Kidney epithelial cell (primary cell): ENCODE data around the gene RANBP17. TPM values are rescaled to one million over a fixed set of nuclear protein-coding genes. Genes with fewer than 3 reads are reported as not detected.
"Not testable (repeated sequence)": the region's sequence is repeated elsewhere in the genome, so short reads cannot be mapped to it uniquely, and the experiment has no call there.

Experiments
- DNase-seq: peaks from one replicate; pipeline ENCODE4 v3.0.0-alpha.2; 2010; ENCODE audit warnings: low read depth
- H3K27me3 ChIP-seq: 2 replicates; pipeline ENCODE4 v1.6.0; 2011; ENCODE audit warnings: low read length; ENCODE audit not compliant: control insufficient read depth, insufficient read depth
- H3K36me3 ChIP-seq: 2 replicates; pipeline ENCODE4 v1.5.1; 2011; ENCODE audit warnings: low read length; ENCODE audit not compliant: control insufficient read depth, insufficient read depth
- H3K4me3 ChIP-seq: 2 replicates; pipeline ENCODE4 v1.5.1; 2011; ENCODE audit warnings: low read depth, mild to moderate bottlenecking, control low read depth, low read length
- total RNA-seq: library from RNA; depleted of rRNA; stranded (reverse); fragments of >200 nt; gene quantifications from 2 replicates; pipeline ENCODE4 v1.2.3, GENCODE V29; 2015
- TF ChIP-seq, protein P1 (sequence below): IDR thresholded peaks from 2 replicates; pipeline ENCODE4 v1.5.1; 2011; ENCODE audit warnings: mild to moderate bottlenecking, moderate library complexity, low read length, control low read depth, inconsistent platforms; ENCODE audit not compliant: insufficient read depth, poor library complexity, severe bottlenecking

The RANBP17 gene
- total RNA-seq, 1 donor from 2014 or later: 10.4 TPM

DNA sequence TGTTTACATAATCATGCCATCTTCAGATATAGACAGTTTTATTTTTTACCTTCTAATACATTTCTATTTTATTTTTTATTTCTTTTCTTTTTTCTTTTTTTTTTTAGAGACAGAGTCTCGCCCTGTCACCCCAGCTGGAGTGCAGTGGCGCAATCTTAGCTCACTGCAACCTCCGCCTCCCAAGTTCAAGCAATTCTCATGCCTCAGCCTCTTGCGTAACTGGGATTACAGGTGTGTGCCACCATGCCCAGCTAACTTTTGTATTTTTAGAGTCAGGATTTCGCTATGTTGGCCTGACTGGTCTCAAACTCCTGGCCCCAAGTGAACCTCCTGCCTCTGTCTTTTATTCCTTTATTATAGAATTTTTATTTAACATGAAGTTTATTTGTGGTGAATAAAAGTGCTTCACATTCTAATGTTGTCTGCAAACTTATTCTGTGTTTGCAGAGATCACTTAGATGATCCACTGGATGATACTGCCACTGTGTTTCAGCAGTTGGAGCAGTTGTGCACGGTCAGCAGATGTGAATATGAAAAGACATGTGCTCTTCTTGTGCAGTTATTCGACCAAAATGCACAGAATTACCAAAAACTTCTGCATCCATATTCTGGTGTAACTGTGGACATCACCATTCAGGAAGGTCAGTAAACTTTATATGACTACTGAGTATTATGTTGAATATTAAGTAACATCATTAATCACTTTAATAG, 62.2 kb downstream of the RANBP17 start:
- Histone ChIP-seq H3K4me3 (no peak overlapping the region), H3K27me3 (no peaks in the 10 kb centered on the region), H3K36me3 (no peaks in the 10 kb centered on the region)
- DNase-seq: no peak
- TF ChIP-seq, protein P1, sequence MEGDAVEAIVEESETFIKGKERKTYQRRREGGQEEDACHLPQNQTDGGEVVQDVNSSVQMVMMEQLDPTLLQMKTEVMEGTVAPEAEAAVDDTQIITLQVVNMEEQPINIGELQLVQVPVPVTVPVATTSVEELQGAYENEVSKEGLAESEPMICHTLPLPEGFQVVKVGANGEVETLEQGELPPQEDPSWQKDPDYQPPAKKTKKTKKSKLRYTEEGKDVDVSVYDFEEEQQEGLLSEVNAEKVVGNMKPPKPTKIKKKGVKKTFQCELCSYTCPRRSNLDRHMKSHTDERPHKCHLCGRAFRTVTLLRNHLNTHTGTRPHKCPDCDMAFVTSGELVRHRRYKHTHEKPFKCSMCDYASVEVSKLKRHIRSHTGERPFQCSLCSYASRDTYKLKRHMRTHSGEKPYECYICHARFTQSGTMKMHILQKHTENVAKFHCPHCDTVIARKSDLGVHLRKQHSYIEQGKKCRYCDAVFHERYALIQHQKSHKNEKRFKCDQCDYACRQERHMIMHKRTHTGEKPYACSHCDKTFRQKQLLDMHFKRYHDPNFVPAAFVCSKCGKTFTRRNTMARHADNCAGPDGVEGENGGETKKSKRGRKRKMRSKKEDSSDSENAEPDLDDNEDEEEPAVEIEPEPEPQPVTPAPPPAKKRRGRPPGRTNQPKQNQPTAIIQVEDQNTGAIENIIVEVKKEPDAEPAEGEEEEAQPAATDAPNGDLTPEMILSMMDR: no peak

DNA sequence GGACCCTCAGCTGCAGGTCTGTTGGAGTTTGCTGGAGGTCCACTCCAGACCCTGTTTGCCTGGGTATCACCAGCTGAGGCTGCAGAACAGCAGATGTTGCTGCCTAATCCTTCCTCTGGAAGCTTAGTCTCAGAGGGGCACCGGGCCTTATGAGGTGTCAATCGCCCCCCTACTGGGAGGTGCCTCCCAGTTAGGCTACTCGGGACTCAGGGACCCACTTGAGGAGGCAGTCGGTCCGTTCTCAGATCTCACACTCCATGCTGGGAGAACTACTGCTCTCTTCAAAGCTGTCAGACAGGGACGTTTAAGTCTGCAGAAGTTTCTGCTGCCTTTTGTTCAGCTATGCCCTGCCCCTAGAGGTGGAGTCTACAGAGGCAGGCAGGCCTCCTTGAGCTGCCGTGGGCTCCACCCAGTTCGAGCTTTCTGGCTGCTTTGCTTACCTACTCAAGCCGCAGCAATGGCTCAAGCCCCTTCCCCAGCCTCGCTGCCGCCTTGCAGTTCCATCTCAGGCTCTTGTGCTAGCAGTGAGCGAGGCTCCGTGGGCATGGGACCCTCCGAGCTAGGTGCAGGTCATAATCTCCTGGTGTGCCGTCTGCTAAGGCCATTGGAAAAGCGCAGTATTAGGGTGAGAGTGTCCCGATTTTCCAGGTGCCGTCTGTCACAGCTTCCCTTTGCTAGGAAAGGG, 73.9 kb downstream of the RANBP17 start:
- not testable (repeated sequence) for H3K27me3 ChIP-seq, H3K4me3 ChIP-seq, H3K36me3 ChIP-seq, DNase-seq

DNA sequence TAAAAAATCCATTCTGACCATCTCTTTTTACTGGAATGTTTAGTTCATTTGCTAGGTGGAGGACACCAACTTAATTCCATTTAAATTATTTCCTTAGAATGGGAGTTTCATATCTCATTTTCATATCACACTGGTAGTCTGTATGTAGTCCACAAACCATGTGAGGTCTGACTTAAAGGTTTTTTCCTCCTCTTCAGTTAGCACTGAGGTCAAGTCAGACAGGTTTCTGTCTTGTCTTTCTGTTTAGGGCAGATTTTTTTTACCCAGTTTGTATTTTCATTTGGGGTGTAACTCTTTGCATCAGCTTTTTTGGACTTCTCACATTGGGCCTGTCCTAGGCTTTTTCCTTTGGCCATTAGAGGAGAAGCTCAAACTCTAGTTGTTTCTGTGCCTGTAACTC, 75.3 kb downstream of the RANBP17 start:
- Histone ChIP-seq H3K27me3 (no peaks in the 10 kb centered on the region), H3K4me3 (no peak overlapping the region), H3K36me3 (no peaks in the 10 kb centered on the region)
- no peak for DNase-seq
- TF ChIP-seq, protein P1: no peak

DNA sequence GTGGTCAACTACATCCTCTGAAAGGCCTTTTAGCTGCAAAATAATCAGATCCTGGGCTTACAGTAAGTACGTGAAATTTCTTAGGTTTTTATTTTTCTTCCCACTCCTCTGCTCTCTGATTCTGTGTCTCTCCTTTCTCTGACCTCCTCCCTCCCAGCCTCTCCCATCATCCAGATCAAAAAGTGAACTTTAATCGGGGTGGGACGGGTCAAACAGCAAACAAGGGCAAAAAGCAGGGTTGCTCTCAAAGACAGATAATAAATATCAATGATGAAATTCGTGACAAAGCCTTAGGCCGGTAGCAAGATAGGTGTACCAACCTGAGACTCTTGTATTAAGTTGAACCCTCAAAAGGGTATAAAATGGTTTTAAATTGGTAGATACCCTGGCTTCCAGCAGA, 76.1 kb downstream of the RANBP17 start:
- no peak overlapping the region for H3K4me3 ChIP-seq

DNA sequence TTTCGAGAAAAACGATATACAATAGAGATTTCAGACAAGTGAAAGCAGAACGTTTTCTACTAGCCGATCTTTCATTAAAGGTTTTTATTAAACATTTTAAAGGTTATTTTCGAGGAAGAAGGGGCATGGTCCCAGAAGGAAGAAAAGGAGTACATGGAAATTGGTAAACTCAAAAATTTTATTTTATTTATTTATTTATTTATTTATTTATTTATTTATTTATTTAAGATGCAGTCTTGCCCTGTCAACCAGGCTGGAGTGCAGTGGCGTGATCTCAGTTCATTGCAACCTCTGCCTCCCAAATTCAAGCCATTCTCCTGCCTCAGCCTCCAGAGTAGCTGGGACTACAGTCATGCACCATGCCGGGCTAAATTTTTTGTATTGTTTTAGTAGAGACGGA, 77.4 kb downstream of the RANBP17 start:
- Histone ChIP-seq H3K4me3 (no peak overlapping the region), H3K36me3 (no peaks in the 10 kb centered on the region), H3K27me3 (no peaks in the 10 kb centered on the region)
- no peak for DNase-seq
- TF ChIP-seq, protein P1: no peak

More for the DNA sequence above, 76.1 kb downstream of the RANBP17 start:
- TF ChIP-seq, protein P1: no peak
- H3K27me3 ChIP-seq: no peaks in the 10 kb centered on the region
- DNase-seq: no peak
- no peaks in the 10 kb centered on the region for H3K36me3 ChIP-seq

DNA sequence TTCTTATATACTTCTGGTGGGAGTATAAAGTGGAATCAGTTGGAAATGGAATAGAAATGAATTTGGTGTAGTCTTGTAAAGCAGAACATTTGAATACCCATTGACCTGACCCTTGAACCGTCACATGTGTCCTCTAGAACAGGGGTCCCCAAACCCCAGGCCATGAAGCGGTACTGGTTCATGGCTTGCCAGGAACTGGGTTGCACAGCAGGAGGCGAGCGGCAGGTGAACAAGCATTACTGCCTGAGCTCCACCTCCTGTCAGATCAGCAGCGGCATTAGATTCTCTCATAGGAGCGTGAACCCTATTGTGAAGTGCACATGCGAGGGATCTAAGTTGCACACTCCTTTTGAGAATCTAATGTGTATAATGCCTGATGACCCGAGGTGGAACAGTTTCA, 80.0 kb downstream of the RANBP17 start:
- no peak for DNase-seq
- TF ChIP-seq, protein P1: no peak
- H3K36me3 ChIP-seq: no peaks in the 10 kb centered on the region

More for the DNA sequence above, 80.0 kb downstream of the RANBP17 start:
- Histone ChIP-seq H3K27me3 (no peaks in the 10 kb centered on the region), H3K4me3 (no peak overlapping the region)
